PFSK-1 (cell line): ENCODE measurements around the gene DACH1.

ENCODE experiments used
- POLR2AphosphoS5 ChIP-seq: IDR thresholded peaks from 2 replicates; pipeline ENCODE4 v1.6.1; 2012; ENCODE audit warnings: low read depth, mild to moderate bottlenecking, control low read depth, low read length, moderate library complexity
- REST ChIP-seq, 2 experiments: IDR thresholded peaks; 2 replicates each; pipeline versions ENCODE4 v1.6.1 to v1.8.0; 2011 to 2012; ENCODE audit warnings: low read depth in 2 of 2, low read length in 2 of 2, control low read depth in 1 of 2, inconsistent platforms in 1 of 2, mild to moderate bottlenecking in 1 of 2, moderate library complexity in 1 of 2; ENCODE audit not compliant: insufficient read depth in 1 of 2
- SIN3A ChIP-seq: IDR thresholded peaks from 2 replicates; pipeline ENCODE4 v1.6.1; 2012; ENCODE audit warnings: mild to moderate bottlenecking, low read length, moderate library complexity, borderline replicate concordance; ENCODE audit not compliant: insufficient read depth
- TAF1 ChIP-seq: IDR thresholded peaks from 2 replicates; pipeline ENCODE4 v1.6.1; 2012; ENCODE audit warnings: low read length, control low read depth, borderline replicate concordance; ENCODE audit not compliant: insufficient read depth

- TF ChIP-seq POLR2AphosphoS5 (no peak), TAF1 (no peak), REST (IDR thresholded peaks at IDR 0.05; ENCODE audit: insufficient read depth in 1 of 2, low read depth in 2 of 2, low read length in 2 of 2) (no peak), SIN3A (no peak)
Observed at GRCh38 chr13:71491010-71491409, 376.0 kb downstream of the DACH1 start.
